ENCODE results near the gene RNF112. TPM values are rescaled to one million over a fixed set of nuclear protein-coding genes. Genes with fewer than 3 reads are reported as not detected.
A peak's percentile ranks its signal among the peaks of the same experiment; 100 is the strongest.

RNF112 gene
- total RNA-seq, 6 donors from 2014 or later, result 0.69 to 6.3 (median 2.1) TPM

DNA sequence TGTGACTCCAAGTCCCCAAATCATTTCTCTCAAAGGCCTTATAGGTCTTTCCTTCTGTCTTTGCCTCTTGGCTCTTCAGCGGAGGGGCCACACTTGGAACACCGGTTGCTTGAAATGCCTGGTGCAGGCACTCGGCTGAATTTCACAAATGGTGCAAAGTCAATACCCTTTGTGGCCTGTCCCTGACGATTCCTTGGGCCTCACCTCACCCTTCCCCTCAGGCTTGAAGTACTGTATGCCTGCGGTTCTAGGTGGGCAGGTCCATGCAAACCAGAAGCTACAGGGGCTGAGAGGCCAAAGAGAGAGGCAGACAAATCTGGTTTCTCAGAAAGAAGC is 44.4 kb upstream of the RNF112 start:
- no peak overlapping the region for H3K27ac ChIP-seq
- no peak overlapping the region for H3K4me3 ChIP-seq
- no peak for TF ChIP-seq POLR2A (IDR thresholded peaks at IDR 0.05)
- no peak for TF ChIP-seq EP300 (IDR thresholded peaks at IDR 0.05)
- no peak for TF ChIP-seq POLR2AphosphoS5 (IDR thresholded peaks at IDR 0.05)
- TF ChIP-seq, protein P1, sequence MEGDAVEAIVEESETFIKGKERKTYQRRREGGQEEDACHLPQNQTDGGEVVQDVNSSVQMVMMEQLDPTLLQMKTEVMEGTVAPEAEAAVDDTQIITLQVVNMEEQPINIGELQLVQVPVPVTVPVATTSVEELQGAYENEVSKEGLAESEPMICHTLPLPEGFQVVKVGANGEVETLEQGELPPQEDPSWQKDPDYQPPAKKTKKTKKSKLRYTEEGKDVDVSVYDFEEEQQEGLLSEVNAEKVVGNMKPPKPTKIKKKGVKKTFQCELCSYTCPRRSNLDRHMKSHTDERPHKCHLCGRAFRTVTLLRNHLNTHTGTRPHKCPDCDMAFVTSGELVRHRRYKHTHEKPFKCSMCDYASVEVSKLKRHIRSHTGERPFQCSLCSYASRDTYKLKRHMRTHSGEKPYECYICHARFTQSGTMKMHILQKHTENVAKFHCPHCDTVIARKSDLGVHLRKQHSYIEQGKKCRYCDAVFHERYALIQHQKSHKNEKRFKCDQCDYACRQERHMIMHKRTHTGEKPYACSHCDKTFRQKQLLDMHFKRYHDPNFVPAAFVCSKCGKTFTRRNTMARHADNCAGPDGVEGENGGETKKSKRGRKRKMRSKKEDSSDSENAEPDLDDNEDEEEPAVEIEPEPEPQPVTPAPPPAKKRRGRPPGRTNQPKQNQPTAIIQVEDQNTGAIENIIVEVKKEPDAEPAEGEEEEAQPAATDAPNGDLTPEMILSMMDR (IDR thresholded peaks at IDR 0.05), result no peak
- no peaks in the 10 kb centered on the region for H3K9me3 ChIP-seq
- DNase-seq, result no peak
- 90 to 91% methylated on average over 5 of the region's 5 CpGs for WGBS, 2 donors
- no peak for ATAC-seq (ENCODE audit: low FRiP score in 2 of 2)
- no peaks in the 10 kb centered on the region for H3K27me3 ChIP-seq
- H3K36me3 ChIP-seq, result no peaks in the 10 kb centered on the region
- H3K4me1 ChIP-seq, result peaks cover 33 to 45% (median 36%) of the 10 kb centered on the region in 4 donors

DNA sequence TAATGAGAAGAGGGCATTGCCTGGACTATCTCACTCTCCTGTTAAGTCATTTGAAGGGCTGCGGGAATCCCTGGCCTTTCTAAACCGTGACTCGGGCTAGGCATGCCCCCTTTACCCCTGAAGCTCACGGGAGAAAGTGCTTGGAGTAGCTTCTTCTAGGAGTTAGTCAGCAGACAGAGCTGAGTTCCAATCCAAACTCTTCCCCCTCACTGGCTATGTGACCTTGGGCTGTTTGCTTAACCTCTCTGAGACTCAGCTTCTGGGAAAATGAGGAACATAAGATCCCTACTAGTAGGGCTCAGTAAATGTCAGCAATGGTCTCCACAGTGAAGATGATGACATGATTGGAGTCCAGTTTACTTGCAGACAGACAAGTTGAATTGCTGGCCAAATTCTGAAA is 42.8 kb upstream of the RNF112 start:
- DNase-seq (no peak), ATAC-seq (ENCODE audit: low FRiP score in 2 of 2) (no peak)
- no peaks in the 10 kb centered on the region for H3K36me3 ChIP-seq
- H3K9me3 ChIP-seq, result no peaks in the 10 kb centered on the region
- H3K27me3 ChIP-seq, result no peaks in the 10 kb centered on the region
- WGBS, 2 donors, result 85 to 100% methylated on average over 4 of the region's 4 CpGs
- H3K4me1 ChIP-seq, result peaks cover 21 to 42% (median 33%) of the 10 kb centered on the region in 4 donors
- H3K27ac ChIP-seq, result peak overlapping the region in 1 of 4 donors; percentile 10
- no peak for TF ChIP-seq POLR2AphosphoS5 (IDR thresholded peaks at IDR 0.05)
- no peak for TF ChIP-seq EP300 (IDR thresholded peaks at IDR 0.05)
- TF ChIP-seq, protein P1 (IDR thresholded peaks at IDR 0.05), result no peak
- TF ChIP-seq POLR2A (IDR thresholded peaks at IDR 0.05), result no peak
- H3K4me3 ChIP-seq, result no peak overlapping the region

DNA sequence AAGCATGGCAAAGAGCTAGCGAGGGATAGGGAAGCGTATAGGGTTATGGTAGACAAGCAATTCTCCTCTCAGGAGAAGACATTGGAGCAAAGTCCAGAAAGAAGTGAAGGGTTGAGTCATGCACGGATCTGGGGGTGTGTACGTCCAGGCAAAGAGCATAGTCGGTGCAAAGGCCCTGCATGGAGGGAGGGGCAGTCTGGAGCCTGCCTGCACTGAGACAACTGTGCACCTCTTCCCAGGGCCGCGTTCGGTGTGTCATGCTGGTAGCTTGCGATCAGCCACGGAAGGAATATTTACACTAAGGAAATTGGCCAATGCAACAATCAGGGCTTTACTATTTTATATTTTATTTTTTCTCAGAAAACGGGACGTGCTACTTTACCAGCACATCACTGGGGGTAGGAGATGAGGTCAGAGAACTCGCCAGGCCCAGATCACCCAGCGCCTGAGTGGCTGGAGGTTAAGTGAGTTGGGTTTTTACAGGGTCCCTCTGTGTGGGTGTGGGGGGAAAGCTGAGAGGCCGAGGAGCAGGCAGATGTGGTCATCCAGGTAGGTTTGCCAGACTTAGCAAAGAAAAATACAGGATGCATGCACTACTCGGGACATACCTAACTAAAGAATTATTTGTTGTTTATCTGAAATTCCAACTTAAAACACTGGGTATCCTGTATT is 41.8 kb upstream of the RNF112 start:
- ATAC-seq (ENCODE audit: low FRiP score in 2 of 2), result no peak
- no peaks in the 10 kb centered on the region for H3K9me3 ChIP-seq

DNA sequence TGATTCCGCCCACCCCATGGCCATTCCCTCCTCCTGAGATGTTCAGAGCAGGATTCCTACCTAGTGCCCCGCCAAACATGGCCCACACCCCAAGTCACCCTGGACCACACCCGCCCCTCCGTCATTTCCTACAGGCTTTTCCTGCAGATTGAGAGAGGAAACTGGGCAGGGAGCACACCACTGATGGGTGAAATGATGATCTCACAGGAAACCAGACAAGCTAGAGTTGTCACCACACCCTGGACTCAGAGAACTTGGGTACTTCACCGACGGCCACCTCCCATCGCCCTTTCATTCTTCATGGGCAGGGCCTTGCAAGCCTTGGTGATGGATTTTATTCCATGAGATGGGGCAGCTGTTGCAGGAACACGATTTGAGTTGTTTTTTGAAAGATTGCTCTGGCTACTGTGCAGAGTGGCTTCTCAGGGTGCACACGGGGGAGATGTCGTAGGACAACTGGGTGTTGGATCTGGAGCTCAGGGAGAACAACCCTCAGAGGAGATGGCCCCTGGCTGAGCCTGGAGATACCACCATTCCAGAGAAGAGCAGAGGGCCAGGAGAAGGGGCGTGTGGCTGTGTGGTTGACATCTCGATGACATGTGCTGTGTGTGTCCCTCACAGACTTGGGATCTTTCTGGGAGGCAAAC is 41.1 kb upstream of the RNF112 start:
- Histone ChIP-seq H3K36me3 (no peaks in the 10 kb centered on the region), H3K27ac (peak overlapping the region; percentile 9 to 81 (median 46)), H3K4me1 (peaks cover 21 to 42% (median 31%) of the 10 kb centered on the region in 4 donors), H3K27me3 (no peaks in the 10 kb centered on the region), H3K9me3 (no peaks in the 10 kb centered on the region), H3K4me3 (no peak overlapping the region)
- ATAC-seq (ENCODE audit: low FRiP score in 2 of 2) (peak; percentile 27 to 74), DNase-seq (peak in 1 of 2 donors; percentile 37)
- 47 to 70% methylated on average over 10 to 12 of the region's 12 CpGs for WGBS, 2 donors
- TF ChIP-seq POLR2A (IDR thresholded peaks at IDR 0.05) (no peak), POLR2AphosphoS5 (IDR thresholded peaks at IDR 0.05) (peak; percentile 39 to 53), EP300 (IDR thresholded peaks at IDR 0.05) (peak in 2 of 4 donors; percentile 86 to 89)
- TF ChIP-seq, protein P1 (IDR thresholded peaks at IDR 0.05), result no peak

More for the DNA sequence above, 41.8 kb upstream of the RNF112 start:
- no peak for DNase-seq
- WGBS, 2 donors, result 88% methylated on average over 16 of the region's 16 CpGs
- H3K27me3 ChIP-seq, result no peaks in the 10 kb centered on the region
- no peaks in the 10 kb centered on the region for H3K36me3 ChIP-seq
- H3K4me1 ChIP-seq, result peaks cover 21 to 42% (median 31%) of the 10 kb centered on the region in 4 donors
- TF ChIP-seq, protein P1 (IDR thresholded peaks at IDR 0.05), result no peak
- TF ChIP-seq POLR2A (IDR thresholded peaks at IDR 0.05) (no peak), POLR2AphosphoS5 (IDR thresholded peaks at IDR 0.05) (no peak), EP300 (IDR thresholded peaks at IDR 0.05) (no peak)
- H3K27ac ChIP-seq, result peak overlapping the region in 3 of 4 donors; percentile 18 to 38 (median 30)
- no peak overlapping the region for H3K4me3 ChIP-seq

Data from upper lobe of left lung (tissue), 6 donors.